NCI-H748 (cell line): Measurements from ENCODE around the gene KLF13.

Experiments
- DNase-seq: peaks from one replicate; lab custom pipeline; 2025; ENCODE audit not compliant: unreplicated experiment; lab: John Stamatoyannopoulos, UW

The KLF13 gene

GRCh38 chr15:31298707-31299172, 27.9 kb upstream of the KLF13 start:
- no peak for DNase-seq

GRCh38 chr15:31300208-31300661, 26.4 kb upstream of the KLF13 start:
- DNase-seq = peak; percentile 34

GRCh38 chr15:31300981-31301672, 25.5 kb upstream of the KLF13 start:
- no peak for DNase-seq

- DNase-seq = no peak
Measured at GRCh38 chr15:31301673-31301990, 25.0 kb upstream of the KLF13 start.

- DNase-seq = no peak
Measured at GRCh38 chr15:31302029-31302657, 24.5 kb upstream of the KLF13 start.

GRCh38 chr15:31302778-31303725, 23.6 kb upstream of the KLF13 start:
- peak; percentile 31 for DNase-seq

GRCh38 chr15:31303726-31304648, 22.6 kb upstream of the KLF13 start:
- no peak for DNase-seq

GRCh38 chr15:31304751-31305365, 21.8 kb upstream of the KLF13 start:
- DNase-seq = peak; percentile 85

GRCh38 chr15:31305375-31305774, 21.3 kb upstream of the KLF13 start:
- DNase-seq = no peak

DNA sequence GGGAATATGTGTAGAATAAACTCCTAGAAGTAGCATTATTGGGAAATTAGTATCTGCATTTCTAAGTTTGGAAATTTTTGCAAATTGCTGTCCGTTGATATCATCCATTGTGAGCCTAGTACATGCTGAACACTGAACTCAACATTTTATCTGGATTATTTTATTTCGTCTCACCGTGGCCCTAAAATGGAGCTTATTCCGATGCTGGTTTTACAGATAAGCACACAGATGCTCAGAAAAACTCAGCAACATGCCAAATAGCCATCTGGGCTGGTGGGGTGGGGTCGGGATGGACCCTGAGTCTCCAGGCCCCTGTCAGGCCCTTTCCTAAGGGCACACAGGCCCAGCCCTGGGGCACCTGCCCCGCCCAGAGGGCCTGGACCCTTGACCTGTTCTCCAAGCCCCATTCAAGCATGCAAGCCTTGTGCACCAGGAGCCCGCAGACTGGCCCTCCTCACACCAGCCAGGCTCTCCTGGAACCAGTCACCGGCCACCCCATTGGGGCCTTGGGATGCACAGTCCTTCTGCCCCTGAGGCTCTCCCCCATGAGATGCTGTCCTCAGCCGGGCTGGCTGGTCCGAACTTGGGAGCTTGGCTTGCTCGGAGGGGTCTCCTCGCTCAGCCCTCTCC, 20.7 kb upstream of the KLF13 start:
- DNase-seq = no peak

- peak; percentile 95 for DNase-seq
Measured at GRCh38 chr15:31306426-31307269, 20.0 kb upstream of the KLF13 start.

DNA sequence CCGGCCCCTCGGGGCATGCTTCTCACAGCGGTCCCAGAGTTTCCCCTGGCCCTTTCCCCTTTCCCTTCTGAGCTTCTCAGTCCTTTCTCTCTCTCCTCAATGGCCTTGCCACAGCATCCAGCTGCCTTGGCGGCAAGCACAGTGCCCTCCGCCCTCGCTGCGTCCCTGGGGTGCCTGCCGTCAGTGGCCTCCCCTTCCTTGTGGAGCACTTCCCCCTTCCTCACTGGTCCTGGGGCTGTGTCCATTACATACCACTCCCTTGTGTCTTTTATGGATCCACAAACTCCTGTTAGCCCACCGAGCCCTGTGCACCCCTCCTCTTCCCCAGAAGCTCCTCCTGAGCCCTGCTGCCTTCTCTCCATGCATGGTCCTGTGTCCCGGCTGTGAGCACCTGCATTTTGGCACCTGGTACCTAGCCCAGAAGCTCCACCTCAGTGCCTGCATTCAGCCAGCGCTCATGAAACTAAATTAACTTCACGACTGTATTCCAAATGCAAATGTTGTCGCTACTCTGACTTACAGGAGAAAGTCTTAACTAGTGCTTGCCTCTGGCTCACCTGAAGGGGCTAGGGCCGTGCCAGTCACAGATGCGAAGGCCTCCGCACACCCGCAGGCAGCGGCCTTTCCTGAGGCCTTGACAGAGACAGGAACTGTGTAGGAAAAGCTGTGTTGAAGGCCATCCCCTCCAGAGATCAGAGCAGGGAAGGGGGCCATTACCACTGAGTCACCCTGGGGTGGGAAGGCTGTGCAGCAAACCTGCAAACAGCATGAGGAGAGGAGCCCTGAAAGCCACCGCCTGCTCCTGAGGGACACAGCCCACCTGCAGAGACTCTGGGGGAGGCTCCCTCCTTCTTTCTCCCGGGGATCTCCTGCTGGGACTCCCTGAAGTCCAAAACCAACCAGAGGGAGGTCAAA, 19.1 kb upstream of the KLF13 start:
- no peak for DNase-seq

DNA sequence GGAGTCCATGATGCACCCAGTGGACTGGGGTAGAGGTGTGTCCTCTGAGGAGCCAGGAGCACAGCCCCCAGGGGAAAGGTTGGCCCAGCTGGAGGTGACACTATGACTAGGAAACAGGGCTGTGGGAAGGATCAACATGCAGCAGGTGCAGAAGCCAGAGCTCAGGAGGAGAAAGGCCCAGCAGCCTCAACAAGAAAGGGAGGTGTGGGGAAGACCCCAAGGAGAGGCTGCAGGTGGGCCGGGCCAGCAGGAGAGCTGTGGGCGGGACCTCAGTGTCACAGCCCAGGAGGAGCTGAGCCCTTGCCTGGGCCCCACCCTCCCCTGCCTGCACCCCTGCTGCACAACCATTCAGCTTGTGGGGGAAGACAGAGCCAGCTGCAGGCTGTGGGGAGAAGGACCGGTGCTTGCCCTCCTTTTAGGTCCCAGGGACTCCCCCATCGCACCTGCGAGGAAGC, 18.4 kb upstream of the KLF13 start:
- DNase-seq = peak; percentile 10

- DNase-seq = no peak
Measured at GRCh38 chr15:31309893-31310606, 16.6 kb upstream of the KLF13 start.

DNA sequence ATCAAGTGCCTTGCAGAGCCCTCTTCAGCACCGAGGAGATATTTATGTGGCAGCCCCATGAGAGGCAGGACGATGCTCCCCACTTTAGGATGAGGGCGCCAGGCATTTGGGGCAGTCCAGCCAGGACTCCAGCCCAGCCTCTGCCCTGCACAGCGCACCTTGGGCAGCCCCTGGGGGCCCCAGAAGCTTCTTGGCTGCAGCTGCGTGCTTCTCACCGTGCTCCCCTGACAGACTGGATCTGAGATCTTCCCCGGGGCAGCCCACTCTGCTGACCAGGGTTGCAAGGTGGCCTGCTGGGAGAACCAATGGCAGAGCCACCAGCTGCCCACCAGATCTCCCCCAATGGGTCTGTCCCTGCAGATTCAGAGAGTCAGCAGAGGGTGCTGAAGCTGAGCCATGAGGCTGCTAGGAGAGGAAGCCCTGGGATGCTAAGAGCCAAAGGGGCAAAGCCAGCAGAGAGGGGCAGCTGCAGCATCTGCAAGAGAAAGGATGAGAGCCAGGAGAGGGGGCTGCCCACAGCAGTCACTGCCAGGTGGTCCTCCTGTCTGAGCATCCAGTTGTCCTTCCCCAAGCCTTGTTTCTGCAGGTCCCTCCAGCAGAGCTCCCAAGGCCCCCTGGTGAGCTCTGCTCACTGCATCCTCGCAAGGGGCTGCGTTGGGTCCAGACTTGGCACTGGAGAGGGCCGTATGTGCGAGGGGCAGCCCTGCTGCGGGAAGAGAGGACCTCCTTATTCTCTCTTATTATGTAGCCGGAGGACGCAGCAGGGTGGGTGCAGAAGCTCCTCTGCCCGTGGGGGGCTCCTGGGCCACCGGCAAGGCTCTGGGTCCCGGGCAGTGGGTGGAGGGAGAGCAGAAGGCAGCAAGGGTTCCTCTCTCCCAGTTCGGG, 14.7 kb upstream of the KLF13 start:
- no peak for DNase-seq

- DNase-seq = no peak
Measured at GRCh38 chr15:31313223-31313622, 13.4 kb upstream of the KLF13 start.
